LoVo (cell line): ENCODE data around the gene VAV1.
"Not testable (repeated sequence)": the region's sequence is repeated elsewhere in the genome, so short reads cannot be mapped to it uniquely, and the experiment has no call there.

ENCODE experiments used
- DNase-seq: peaks from one replicate; pipeline ENCODE4 v3.0.0-alpha.2; 2016; ENCODE audit warnings: low spot score

The VAV1 gene

GRCh38 chr19:6852001-6852400 is 79.5 kb downstream of the VAV1 start:
- DNase-seq, result no peak

GRCh38 chr19:6853868-6854267 is 81.4 kb downstream of the VAV1 start:
- DNase-seq, result no peak

- DNase-seq, result no peak
Measured at GRCh38 chr19:6854758-6855157, 82.2 kb downstream of the VAV1 start.

GRCh38 chr19:6856749-6857372 is 84.4 kb downstream of the VAV1 start:
- DNase-seq, result no peak

GRCh38 chr19:6861683-6862286 is 89.3 kb downstream of the VAV1 start:
- no peak for DNase-seq

- DNase-seq, result peak; percentile 64
Measured at GRCh38 chr19:6862673-6863078, 90.2 kb downstream of the VAV1 start.

- no peak for DNase-seq
Measured at GRCh38 chr19:6864325-6864940, 91.9 kb downstream of the VAV1 start.

- DNase-seq, result no peak
Measured at GRCh38 chr19:6865849-6866248, 93.3 kb downstream of the VAV1 start.

GRCh38 chr19:6866741-6867151 is 94.2 kb downstream of the VAV1 start:
- DNase-seq, result no peak

- DNase-seq, result no peak
Measured at GRCh38 chr19:6868351-6868750, 95.8 kb downstream of the VAV1 start.

GRCh38 chr19:6869151-6869882 is 96.8 kb downstream of the VAV1 start:
- DNase-seq, result not testable (repeated sequence)

- peak; percentile 46 for DNase-seq
Measured at GRCh38 chr19:6873708-6874431, 101.4 kb downstream of the VAV1 start.

GRCh38 chr19:6875218-6875617 is 102.7 kb downstream of the VAV1 start:
- DNase-seq, result no peak

- DNase-seq, result no peak
Measured at GRCh38 chr19:6876748-6877147, 104.2 kb downstream of the VAV1 start.

- DNase-seq, result no peak
Measured at GRCh38 chr19:6877766-6878165, 105.3 kb downstream of the VAV1 start.

GRCh38 chr19:6886277-6886897 is 113.9 kb downstream of the VAV1 start:
- DNase-seq, result no peak

GRCh38 chr19:6887316-6887715 is 114.8 kb downstream of the VAV1 start, which contains the start of gene ADGRE1:
Gene ADGRE1, plus strand, starts transcription at chr19:6887579. Its CDS starts 30 bp downstream, at chr19:6887609.
- no peak for DNase-seq

GRCh38 chr19:6888967-6889366 is 116.5 kb downstream of the VAV1 start:
- DNase-seq, result no peak

GRCh38 chr19:6890401-6890913 is 117.9 kb downstream of the VAV1 start:
- no peak for DNase-seq

- no peak for DNase-seq
Measured at GRCh38 chr19:6890938-6891337, 118.4 kb downstream of the VAV1 start.

GRCh38 chr19:6891761-6892385 is 119.4 kb downstream of the VAV1 start:
- DNase-seq, result no peak
